ENCODE data around the gene NR5A2.

DNA sequence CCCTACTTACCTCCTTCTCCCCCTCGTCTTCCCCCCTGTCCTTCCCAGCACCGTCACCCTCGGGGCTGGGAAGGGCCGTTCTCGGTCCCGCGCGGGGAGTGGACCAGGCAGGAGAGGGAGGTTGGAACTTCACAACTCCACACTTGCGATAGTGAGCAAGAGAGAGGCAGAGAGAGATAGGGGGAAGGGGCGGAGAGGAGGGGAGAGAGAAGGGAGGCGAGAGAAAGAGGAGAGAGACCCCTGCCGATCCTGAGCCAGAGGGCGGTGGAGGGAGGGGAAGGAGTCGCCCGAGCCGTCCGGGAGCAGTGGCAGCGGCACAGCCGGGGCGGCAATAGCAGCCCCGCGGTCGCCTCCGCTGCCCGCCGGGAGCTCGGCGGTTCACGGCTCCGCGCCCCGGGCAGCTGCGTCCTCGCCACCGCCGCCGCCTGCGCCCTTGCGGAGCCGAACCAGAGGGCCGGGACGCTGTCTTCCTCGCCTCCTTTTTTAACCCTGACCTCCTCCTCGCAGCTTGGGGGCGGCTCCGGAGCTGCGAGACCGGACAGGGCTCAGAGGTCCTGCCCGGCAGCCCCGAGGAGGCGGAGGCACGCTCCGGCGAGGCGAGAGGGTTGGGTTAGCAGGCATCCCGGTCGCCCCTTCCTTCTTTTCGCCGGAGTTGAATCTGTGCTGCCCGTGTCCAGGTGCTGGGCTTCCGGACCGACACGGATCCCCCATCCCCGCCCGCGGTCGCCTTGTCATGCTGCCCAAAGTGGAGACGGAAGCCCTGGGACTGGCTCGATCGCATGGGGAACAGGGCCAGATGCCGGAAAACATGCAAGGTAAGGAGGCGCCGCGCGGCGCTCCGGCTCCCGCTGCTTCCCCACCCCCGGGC, 11.7 kb downstream of the NR5A2 start:
- TF ChIP-seq, protein P1, sequence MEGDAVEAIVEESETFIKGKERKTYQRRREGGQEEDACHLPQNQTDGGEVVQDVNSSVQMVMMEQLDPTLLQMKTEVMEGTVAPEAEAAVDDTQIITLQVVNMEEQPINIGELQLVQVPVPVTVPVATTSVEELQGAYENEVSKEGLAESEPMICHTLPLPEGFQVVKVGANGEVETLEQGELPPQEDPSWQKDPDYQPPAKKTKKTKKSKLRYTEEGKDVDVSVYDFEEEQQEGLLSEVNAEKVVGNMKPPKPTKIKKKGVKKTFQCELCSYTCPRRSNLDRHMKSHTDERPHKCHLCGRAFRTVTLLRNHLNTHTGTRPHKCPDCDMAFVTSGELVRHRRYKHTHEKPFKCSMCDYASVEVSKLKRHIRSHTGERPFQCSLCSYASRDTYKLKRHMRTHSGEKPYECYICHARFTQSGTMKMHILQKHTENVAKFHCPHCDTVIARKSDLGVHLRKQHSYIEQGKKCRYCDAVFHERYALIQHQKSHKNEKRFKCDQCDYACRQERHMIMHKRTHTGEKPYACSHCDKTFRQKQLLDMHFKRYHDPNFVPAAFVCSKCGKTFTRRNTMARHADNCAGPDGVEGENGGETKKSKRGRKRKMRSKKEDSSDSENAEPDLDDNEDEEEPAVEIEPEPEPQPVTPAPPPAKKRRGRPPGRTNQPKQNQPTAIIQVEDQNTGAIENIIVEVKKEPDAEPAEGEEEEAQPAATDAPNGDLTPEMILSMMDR (IDR thresholded peaks at IDR 0.05), result no peak
- no peak for TF ChIP-seq POLR2A (IDR thresholded peaks at IDR 0.05)
